KMS-11 (cell line): Measurements from ENCODE around the gene TSC1.

Source experiments
- H2AFZ ChIP-seq: fragments of 200-600 bp; sonication (generic); 2 replicates; pipeline ENCODE4 v1.6.1; 2016; ENCODE audit warnings: antibody characterized with exemption, mixed run types, low read depth
- H3K27ac ChIP-seq: fragments of 200-600 bp; sonication (generic); 2 replicates; pipeline ENCODE4 v1.6.1; 2016; ENCODE audit warnings: mild to moderate bottlenecking, mixed run types
- H3K27me3 ChIP-seq: fragments of 200-600 bp; sonication (generic); 2 replicates; pipeline ENCODE4 v1.6.1; 2017; ENCODE audit warnings: mild to moderate bottlenecking, low read depth, mixed run types, moderate library complexity; ENCODE audit not compliant: insufficient read depth
- H3K36me3 ChIP-seq: fragments of 200-600 bp; sonication (generic); 2 replicates; pipeline ENCODE4 v1.6.1; 2017; ENCODE audit warnings: mild to moderate bottlenecking, mixed run types; ENCODE audit not compliant: insufficient read depth
- H3K4me1 ChIP-seq: fragments of 200-600 bp; sonication (generic); 2 replicates; pipeline ENCODE4 v1.6.1; 2016; ENCODE audit warnings: mild to moderate bottlenecking, low read depth, mixed run types; ENCODE audit not compliant: poor library complexity, severe bottlenecking
- H3K4me2 ChIP-seq: fragments of 200-600 bp; sonication (generic); 2 replicates; pipeline ENCODE4 v1.7.0; 2016; ENCODE audit warnings: mild to moderate bottlenecking, mixed run types
- H3K4me3 ChIP-seq: fragments of 200-600 bp; sonication (generic); IDR thresholded peaks from 2 replicates; pipeline ENCODE4 v1.6.1; 2017; ENCODE audit warnings: low read depth, low read length, mixed read lengths; ENCODE audit not compliant: insufficient read depth
- H3K79me2 ChIP-seq: fragments of 200-600 bp; sonication (generic); 2 replicates; pipeline ENCODE4 v1.6.1; 2016; ENCODE audit warnings: low read depth, mixed run types; ENCODE audit not compliant: insufficient read depth
- H3K9ac ChIP-seq: fragments of 200-600 bp; sonication (generic); 2 replicates; pipeline ENCODE4 v1.6.1; 2016; ENCODE audit warnings: mild to moderate bottlenecking, mixed run types
- H4K20me1 ChIP-seq: fragments of 200-600 bp; sonication (generic); 2 replicates; pipeline ENCODE4 v1.6.1; 2016; ENCODE audit warnings: mild to moderate bottlenecking, mixed run types; ENCODE audit not compliant: insufficient read depth
- TF ChIP-seq, protein P1 (sequence below): fragments of 200-600 bp; sonication (generic); conservative IDR thresholded peaks from 2 replicates; pipeline ENCODE4 v1.6.1; 2017; ENCODE audit warnings: low read depth, mild to moderate bottlenecking, antibody characterized with exemption, low read length, moderate library complexity, mixed read lengths

The TSC1 gene

DNA sequence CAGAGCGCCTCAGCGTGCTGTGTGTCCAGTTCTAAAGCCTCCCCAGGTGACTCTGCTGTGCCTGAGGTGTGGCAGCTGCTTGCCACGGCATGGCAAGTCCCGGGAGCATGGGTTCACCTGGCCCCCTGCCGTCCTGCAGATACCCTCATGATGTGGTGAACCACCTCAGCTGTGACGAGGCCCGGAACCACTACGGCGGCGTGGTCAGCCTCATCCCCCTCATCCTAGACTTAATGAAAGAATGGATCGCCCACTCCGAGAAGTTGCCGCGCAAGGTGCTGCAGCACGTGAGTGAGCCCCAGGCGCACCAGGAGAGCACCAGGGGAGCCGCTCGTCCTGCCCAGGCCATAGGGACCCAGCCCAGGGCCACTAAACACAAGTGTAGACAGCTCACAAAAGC is 56.3 kb downstream of the TSC1 start:
- no peaks in the 10 kb centered on the region for H3K27me3 ChIP-seq
- H3K4me2 ChIP-seq, result no peak overlapping the region
- TF ChIP-seq, protein P1, sequence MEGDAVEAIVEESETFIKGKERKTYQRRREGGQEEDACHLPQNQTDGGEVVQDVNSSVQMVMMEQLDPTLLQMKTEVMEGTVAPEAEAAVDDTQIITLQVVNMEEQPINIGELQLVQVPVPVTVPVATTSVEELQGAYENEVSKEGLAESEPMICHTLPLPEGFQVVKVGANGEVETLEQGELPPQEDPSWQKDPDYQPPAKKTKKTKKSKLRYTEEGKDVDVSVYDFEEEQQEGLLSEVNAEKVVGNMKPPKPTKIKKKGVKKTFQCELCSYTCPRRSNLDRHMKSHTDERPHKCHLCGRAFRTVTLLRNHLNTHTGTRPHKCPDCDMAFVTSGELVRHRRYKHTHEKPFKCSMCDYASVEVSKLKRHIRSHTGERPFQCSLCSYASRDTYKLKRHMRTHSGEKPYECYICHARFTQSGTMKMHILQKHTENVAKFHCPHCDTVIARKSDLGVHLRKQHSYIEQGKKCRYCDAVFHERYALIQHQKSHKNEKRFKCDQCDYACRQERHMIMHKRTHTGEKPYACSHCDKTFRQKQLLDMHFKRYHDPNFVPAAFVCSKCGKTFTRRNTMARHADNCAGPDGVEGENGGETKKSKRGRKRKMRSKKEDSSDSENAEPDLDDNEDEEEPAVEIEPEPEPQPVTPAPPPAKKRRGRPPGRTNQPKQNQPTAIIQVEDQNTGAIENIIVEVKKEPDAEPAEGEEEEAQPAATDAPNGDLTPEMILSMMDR, result no peak
- no peaks in the 10 kb centered on the region for H3K4me1 ChIP-seq
- no peaks in the 10 kb centered on the region for H3K79me2 ChIP-seq
- H4K20me1 ChIP-seq, result no peaks in the 10 kb centered on the region
- no peak overlapping the region for H3K9ac ChIP-seq
- H3K4me3 ChIP-seq, result no peak overlapping the region
- no peaks in the 10 kb centered on the region for H3K36me3 ChIP-seq
- no peak overlapping the region for H3K27ac ChIP-seq
- no peak overlapping the region for H2AFZ ChIP-seq

DNA sequence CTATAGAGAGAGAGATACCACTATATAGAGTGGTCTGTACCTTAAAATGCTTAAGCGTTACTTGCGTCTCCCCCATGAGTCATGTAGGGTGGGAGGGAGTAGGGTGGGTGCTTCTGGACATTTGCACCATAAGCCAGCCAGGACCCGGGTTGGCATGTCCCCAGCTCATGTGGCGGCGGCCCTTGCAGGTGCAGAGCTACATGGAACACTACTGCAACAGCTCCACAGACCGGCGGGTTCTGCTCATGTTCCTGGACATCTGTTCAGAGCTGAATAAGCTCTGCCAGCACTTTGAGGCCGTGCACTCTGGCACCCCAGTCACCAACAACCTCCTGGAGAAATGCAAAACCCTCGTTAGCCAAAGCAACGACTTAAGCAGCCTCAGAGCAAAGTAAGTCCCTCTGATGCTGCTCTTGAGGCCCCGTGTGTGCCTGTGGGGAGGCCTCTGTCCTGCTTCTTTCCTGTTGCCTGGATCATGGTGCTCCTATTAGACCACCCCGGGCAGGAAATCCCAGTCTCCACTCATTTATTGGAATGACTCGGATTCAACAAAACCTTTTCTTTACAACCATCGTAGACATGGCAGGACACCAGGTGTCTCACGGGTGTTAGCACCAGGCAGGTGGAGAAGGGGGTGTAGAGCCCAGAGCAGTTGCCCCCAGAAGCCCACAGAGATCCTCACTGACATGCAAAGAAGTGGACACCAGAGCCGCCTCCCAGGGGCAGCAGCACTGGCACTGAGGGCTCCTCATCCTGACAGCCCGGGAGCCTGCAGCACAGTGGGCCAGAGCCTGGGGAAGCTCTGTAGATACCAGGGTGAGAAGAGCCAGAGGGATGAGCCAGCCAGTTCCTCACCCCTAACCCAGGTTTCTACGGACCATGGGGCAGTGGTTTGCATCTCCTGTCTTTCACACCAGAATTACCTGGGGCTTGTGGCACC is 57.0 kb downstream of the TSC1 start:
- Histone ChIP-seq H3K4me1 (no peaks in the 10 kb centered on the region), H3K4me2 (no peak overlapping the region), H3K36me3 (no peaks in the 10 kb centered on the region), H3K9ac (no peak overlapping the region), H3K27me3 (no peaks in the 10 kb centered on the region), H2AFZ (no peak overlapping the region), H3K27ac (no peak overlapping the region), H3K4me3 (no peak overlapping the region), H3K79me2 (no peaks in the 10 kb centered on the region), H4K20me1 (no peaks in the 10 kb centered on the region)
- TF ChIP-seq, protein P1, result no peak

DNA sequence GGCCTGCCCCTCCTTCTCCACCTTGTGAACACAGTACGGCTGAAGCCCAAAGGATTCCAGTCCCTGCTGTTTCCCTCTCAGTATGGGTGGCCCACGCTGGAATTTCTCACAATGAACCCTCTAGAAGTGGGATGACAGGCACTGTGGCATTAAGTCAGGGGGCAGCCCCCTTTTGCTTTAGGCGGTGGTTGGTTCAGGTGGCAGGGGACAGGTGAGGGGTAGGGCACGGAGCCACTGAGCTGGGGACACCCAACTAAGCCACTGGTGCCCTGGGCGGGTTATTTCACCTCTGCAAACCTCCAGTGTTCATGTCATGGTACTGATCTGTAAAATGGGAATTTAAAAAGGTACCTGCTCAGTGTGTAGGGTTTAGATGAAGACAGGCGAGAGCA is 58.1 kb downstream of the TSC1 start:
- no peaks in the 10 kb centered on the region for H3K36me3 ChIP-seq
- H2AFZ ChIP-seq, result no peak overlapping the region
- no peak overlapping the region for H3K27ac ChIP-seq
- H3K4me2 ChIP-seq, result no peak overlapping the region
- H3K4me1 ChIP-seq, result no peaks in the 10 kb centered on the region
- H3K79me2 ChIP-seq, result no peaks in the 10 kb centered on the region
- no peaks in the 10 kb centered on the region for H3K27me3 ChIP-seq
- TF ChIP-seq, protein P1, result no peak
- no peak overlapping the region for H3K9ac ChIP-seq
- H4K20me1 ChIP-seq, result no peaks in the 10 kb centered on the region
- no peak overlapping the region for H3K4me3 ChIP-seq

DNA sequence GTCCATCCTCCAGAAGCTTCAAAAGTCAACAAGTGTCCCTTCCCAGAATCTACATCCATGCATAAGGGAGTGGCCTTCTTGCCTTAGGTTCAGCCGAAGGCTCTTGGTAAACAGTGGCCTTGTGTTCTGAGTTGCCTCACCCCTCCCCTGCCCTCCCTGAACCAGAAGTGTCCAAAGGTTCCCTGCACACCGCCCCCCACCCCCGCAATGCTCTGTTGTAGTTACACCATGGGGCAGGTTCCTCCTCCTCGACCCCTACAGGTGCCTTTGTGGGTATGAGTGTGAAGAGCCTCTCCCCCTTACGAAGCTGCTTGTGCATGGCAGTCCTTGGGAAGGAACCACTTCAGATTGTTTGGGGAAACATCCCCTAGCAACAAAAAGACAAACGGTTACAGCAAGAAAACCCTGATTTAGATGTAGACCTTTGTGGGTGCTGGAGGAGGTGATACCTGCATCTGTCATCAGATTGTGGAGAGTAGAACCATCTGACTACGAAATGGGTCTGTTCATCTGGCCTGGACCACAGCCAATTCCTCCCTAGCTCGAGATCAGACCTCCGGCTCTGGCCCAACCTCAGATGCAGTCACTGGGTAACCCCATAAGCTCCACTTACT is 58.6 kb downstream of the TSC1 start:
- Histone ChIP-seq H3K27me3 (no peaks in the 10 kb centered on the region), H4K20me1 (no peaks in the 10 kb centered on the region), H3K79me2 (no peaks in the 10 kb centered on the region), H3K4me3 (no peak overlapping the region), H3K9ac (no peak overlapping the region), H2AFZ (no peak overlapping the region), H3K4me1 (no peaks in the 10 kb centered on the region), H3K36me3 (no peaks in the 10 kb centered on the region), H3K27ac (no peak overlapping the region), H3K4me2 (no peak overlapping the region)
- TF ChIP-seq, protein P1, result no peak
